ENCODE results near the gene JUN. TPM values are rescaled to one million over a fixed set of nuclear protein-coding genes. Genes with fewer than 3 reads are reported as not detected.

The JUN gene
- total and polyA plus RNA-seq, 2 of the 4 experiments (the other 2 are of a cell fraction), result 46.6 to 89.1 TPM

DNA sequence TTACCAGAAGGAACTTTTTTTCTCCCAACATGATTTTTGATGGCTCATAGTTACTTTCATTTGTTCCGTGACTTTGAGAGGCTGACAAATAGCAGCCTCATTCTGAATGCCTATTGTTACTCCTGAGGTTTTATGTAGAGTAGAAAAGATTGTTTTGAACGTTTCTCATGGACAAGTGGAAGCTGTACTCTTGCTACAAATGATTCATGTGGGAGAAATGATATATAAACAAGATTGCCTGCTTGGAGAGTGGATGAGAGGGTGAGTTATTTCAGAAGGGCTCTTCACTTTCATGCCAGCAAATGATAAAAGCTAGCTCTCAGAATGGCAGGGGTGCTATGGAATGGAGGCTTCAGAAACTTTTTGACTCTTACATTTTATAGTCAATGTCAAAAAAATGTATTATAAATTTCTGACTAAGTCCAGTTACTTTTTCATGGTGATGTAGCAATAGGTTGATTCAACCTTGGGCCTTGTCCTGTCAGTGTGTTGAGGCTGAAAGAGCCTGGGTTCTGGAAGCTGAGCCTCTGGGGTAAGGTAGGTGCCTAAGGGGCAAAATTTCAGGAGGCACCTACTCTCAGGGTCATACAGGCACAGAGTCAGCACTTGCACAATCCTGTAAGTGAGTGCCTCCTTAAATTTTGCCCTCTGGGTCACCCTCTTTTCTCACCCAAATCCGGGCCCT is 19.4 kb downstream of the JUN start:
- peak overlapping the region; percentile 100 for H2BK20ac ChIP-seq (ENCODE audit: low read depth, low read length)
- H4K20me1 ChIP-seq (ENCODE audit: insufficient read depth, low read length), result no peaks in the 10 kb centered on the region
- H4K8ac ChIP-seq (ENCODE audit: low read depth in 2 of 2, low read length in 2 of 2), result peak overlapping the region; percentile 95 to 99
- peaks cover 0 to 18% of the 10 kb centered on the region in 2 experiments; a peak in 2 of 4 replicates for H3K79me1 ChIP-seq (ENCODE audit: low read depth in 1 of 2, low read length in 2 of 2)
- dilution Hi-C loops (cut with HindIII; ENCODE audit: low sequenced_read_pairs, unreplicated experiment), result no loop called here
- peak overlapping the region; percentile 69 for H3K9ac ChIP-seq (ENCODE audit: low read depth, low read length)
- H3K9me1 ChIP-seq (ENCODE audit: insufficient read depth, low read length), result peaks cover 11% of the 10 kb centered on the region
- H2AFZ ChIP-seq (replicated peaks; ENCODE audit: low read length, poor library complexity), result no peak overlapping the region
- no peak overlapping the region; the same call in 1 of the 2 replicates for H3K4me3 ChIP-seq (ENCODE audit: insufficient read depth, low read depth, low read length)
- peak overlapping the region; percentile 45 for H2AK9ac ChIP-seq (replicated peaks; ENCODE audit: low read depth, low read length, poor library complexity)
- peak overlapping the region; percentile 100 for H4K91ac ChIP-seq (ENCODE audit: insufficient read depth, low read depth, low read length)
- H2BK5ac ChIP-seq (ENCODE audit: low read depth, low read length, poor library complexity, severe bottlenecking), result peak overlapping the region; percentile 100
- POLR2A ChIA-PET (ENCODE audit: unreplicated experiment), result interaction anchor here (1.5 kb wide), 1 partner anchor 9 kb away, joined by 5 read pairs; no protein-coding TSS in a partner anchor
- peak overlapping the region; percentile 100 for H2BK120ac ChIP-seq (ENCODE audit: low read depth, low read length)
- H3K27ac ChIP-seq (ENCODE audit: insufficient read depth, low read length), result peak overlapping the region; percentile 90
- peak overlapping the region; percentile 100 for H3K23ac ChIP-seq (ENCODE audit: low read depth, low read length)
- no TSS peak for BruUV-seq (replicated peaks)
- H3K18ac ChIP-seq (ENCODE audit: low read depth, low read length), result peak overlapping the region; percentile 99
- DNase-seq (peak; percentile 90), ATAC-seq (ENCODE audit: low read depth) (peak; percentile 64)
- CTCF ChIA-PET, result no interaction called here
- peak overlapping the region; percentile 93 for H2AK5ac ChIP-seq (ENCODE audit: low read depth, low read length)
- no CpG with 5 or more reads among the region's 3 CpGs for WGBS, 2 experiments (ENCODE audit: extremely low coverage in 2 of 2, insufficient read length in 1 of 2)
- peak overlapping the region; percentile 85; the same call in 1 of the 2 replicates for H3K4me2 ChIP-seq (ENCODE audit: low read depth, low read length)
- H3K56ac ChIP-seq (ENCODE audit: extremely low read depth, insufficient read depth, low read length), result peak overlapping the region; percentile 100
- H2BK15ac ChIP-seq (ENCODE audit: low read depth, low read length), result peak overlapping the region; percentile 100; the same call in 2 of the 3 replicates
- in situ Hi-C loops (cut with MboI; ENCODE audit: low sequenced_read_pairs), result no loop called here
- intact Hi-C loops (cut with micrococcal nuclease), result loop anchor here (10.0 kb wide), 1 partner anchor 70 kb away; no protein-coding TSS in a partner anchor
- H3K14ac ChIP-seq (replicated peaks; ENCODE audit: low read depth, low read length), result peak overlapping the region; percentile 100
- no peaks in the 10 kb centered on the region for H3K27me3 ChIP-seq (ENCODE audit: control insufficient read depth, insufficient read depth, low read length)
- H3K9me3 ChIP-seq (ENCODE audit: control insufficient read depth, insufficient read depth, low read length), result no peaks in the 10 kb centered on the region
- H3K4ac ChIP-seq (ENCODE audit: low read depth, low read length), result peak overlapping the region; percentile 100
- no peaks in the 10 kb centered on the region for H3K36me3 ChIP-seq (ENCODE audit: control insufficient read depth, insufficient read depth, low read length)
- H3K4me1 ChIP-seq (ENCODE audit: control insufficient read depth, insufficient read depth, low read length), result peaks cover 28% of the 10 kb centered on the region
- H4K5ac ChIP-seq (ENCODE audit: low read depth, low read length), result peak overlapping the region; percentile 98
- TF ChIP-seq FOS (IDR thresholded peaks at IDR 0.05; ENCODE audit: low read depth, low read length) (peak; percentile 73), RAD21 (IDR thresholded peaks at IDR 0.05; ENCODE audit: low read length) (no peak), RCOR1 (IDR thresholded peaks at IDR 0.05; ENCODE audit: insufficient replicate concordance, low read length) (peak; percentile 54), MXI1 (IDR thresholded peaks at IDR 0.05; ENCODE audit: borderline replicate concordance, low read depth, low read length) (no peak), CHD1 (IDR thresholded peaks at IDR 0.05; ENCODE audit: low read depth, low read length) (no peak), USF2 (IDR thresholded peaks at IDR 0.05; ENCODE audit: low read depth, low read length) (no peak), RFX5 (IDR thresholded peaks at IDR 0.05; ENCODE audit: low read depth, low read length) (no peak), CEBPB (IDR thresholded peaks at IDR 0.05; ENCODE audit: low read depth, low read length) (peak; percentile 73), ELK1 (IDR thresholded peaks at IDR 0.05; ENCODE audit: borderline replicate concordance, low read depth, low read length) (no peak), SMC3 (IDR thresholded peaks at IDR 0.05; ENCODE audit: low read depth, low read length) (no peak), BHLHE40 (IDR thresholded peaks at IDR 0.05; ENCODE audit: low read depth, low read length) (0 out of 2 replicates have a peak, but pooled peaks have one; percentile 13), POLR2A (IDR thresholded peaks at IDR 0.05; ENCODE audit: low read depth, low read length) (0 out of 2 replicates have a peak, but pooled peaks have one; percentile 31), NFE2L2 (IDR thresholded peaks at IDR 0.05; ENCODE audit: low read depth, low read length) (peak; percentile 48; the same call in 1 of the 2 replicates)
- TF ChIP-seq, protein P1, sequence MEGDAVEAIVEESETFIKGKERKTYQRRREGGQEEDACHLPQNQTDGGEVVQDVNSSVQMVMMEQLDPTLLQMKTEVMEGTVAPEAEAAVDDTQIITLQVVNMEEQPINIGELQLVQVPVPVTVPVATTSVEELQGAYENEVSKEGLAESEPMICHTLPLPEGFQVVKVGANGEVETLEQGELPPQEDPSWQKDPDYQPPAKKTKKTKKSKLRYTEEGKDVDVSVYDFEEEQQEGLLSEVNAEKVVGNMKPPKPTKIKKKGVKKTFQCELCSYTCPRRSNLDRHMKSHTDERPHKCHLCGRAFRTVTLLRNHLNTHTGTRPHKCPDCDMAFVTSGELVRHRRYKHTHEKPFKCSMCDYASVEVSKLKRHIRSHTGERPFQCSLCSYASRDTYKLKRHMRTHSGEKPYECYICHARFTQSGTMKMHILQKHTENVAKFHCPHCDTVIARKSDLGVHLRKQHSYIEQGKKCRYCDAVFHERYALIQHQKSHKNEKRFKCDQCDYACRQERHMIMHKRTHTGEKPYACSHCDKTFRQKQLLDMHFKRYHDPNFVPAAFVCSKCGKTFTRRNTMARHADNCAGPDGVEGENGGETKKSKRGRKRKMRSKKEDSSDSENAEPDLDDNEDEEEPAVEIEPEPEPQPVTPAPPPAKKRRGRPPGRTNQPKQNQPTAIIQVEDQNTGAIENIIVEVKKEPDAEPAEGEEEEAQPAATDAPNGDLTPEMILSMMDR (conservative IDR thresholded peaks at IDR 0.05; ENCODE audit: low read depth, low read length), result no peak

Data from IMR-90 (cell line).